GM20431 (cell line): ENCODE results near the gene JADE2.

ENCODE experiments used
- in situ Hi-C: fragments of 300-500 bp; cut with MseI, MboI; formaldehyde crosslinking; loops from one replicate; pipeline ENCODE4 v1.15.0; 2020; ENCODE audit warnings: low sequenced_read_pairs; ENCODE audit not compliant: unreplicated experiment

JADE2 gene

GRCh38 chr5:134579284-134579771 is 53.9 kb downstream of the JADE2 start:
- in situ Hi-C loops: loop anchor here (10.0 to 25.0 kb wide), 2 partner anchors 275 to 392 kb away; partner anchors contain the start of gene SKP1

DNA sequence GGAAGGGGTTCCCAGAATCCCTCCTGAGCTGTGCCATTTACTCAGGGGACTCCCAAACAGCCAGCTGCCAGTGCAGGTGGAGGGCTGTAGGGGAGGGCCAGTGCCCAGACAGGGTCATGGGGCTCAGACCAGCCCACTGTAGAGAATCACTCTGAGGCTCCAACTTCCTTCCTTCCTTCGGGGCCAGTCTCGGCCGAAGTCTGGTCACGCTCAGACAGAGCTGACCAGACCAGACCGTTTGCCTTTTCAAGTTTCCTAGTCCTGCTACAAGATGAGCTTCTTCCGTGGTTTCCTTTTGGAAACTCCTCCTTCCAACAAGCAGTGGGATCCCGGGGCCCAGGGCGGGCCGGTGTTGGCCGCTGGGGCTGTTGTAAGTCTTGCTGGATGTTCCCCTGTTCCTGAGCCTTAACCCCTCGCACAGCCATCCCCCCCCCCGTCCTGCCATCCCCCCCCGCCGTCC is 54.6 kb downstream of the JADE2 start:
- in situ Hi-C loops: loop anchor here (25.0 kb wide), 1 partner anchor 393 kb away; the partner anchor contains the start of gene SKP1

DNA sequence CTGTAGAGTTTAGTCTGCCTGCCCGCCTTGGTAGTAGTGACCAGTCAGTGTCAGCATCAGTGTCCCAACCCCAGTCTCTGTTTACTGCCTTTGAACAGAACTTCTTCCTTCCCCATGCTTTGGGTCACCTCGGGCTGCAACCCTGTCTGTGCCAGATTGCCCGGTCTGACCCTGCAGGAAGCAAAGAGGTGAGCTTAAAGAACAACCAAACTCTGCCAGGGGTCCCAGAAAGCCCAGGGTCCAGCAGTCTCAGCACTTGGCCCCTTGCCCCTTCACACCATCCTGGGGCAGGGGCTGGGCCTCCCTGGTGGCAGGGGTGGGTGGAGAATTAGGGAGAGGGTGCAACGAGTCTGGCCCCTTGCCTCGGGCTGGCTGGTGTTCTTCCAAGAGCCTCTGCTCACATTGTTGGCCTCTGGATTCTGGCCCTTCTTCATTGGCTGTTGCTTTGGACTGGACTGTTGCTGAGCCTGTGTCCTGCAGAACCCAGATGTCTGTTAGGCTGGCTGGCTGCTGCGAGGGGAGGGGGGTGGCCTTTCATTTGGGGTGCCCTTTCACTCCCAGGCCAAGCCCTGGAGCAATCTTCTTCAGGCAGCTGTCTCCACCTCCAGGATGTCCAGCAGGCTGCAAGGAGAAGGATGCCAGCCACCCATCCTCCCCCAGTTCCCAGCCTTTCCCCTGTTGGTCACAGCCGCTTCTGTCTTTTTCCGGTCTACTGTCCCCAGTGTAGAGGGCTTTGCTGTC is 55.9 kb downstream of the JADE2 start:
- in situ Hi-C loops: loop anchor here (25.0 kb wide), 1 partner anchor 394 kb away; the partner anchor contains the start of gene SKP1

DNA sequence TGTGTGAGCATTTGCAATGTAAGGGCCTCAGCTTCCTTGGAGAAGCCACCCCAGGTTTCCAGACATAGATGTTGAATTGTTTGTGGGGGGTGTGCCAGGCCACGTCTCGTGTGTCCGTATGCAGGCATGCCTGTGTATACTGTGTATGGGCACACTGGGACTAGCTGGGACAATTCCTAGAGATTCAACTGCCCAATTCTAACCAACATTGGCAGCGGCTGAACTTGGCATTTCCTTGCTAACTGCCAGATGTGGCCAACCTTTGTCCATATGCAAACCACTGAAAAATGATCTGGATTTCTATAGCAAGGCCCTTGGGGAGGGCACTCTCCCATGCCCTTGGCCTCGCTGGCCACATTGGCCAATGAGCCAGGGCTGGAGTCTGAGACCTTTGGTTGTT is 56.8 kb downstream of the JADE2 start:
- in situ Hi-C loops: loop anchor here (25.0 kb wide), 1 partner anchor 395 kb away; the partner anchor contains the start of gene SKP1

DNA sequence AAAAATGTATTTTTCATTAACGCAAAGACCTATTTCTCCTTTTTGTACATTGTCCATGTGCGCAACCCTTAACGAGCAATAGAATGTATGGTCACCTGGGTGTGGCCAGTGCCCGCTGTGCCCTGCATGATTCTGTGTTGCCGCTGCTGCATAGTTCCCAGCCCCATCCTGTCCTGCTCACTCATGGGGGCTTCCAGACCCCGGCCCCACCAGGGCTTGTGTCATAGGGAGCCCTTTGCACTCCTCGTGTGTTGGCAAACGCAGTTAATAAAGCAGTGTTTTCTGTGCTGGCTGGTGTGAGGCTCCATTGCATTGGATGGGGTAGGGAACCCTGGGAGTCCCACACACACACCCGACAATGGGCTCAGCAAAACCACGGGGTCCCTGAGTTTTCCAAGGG is 57.5 kb downstream of the JADE2 start:
- in situ Hi-C loops: loop anchor here (25.0 kb wide), 1 partner anchor 396 kb away; the partner anchor contains the start of gene SKP1

DNA sequence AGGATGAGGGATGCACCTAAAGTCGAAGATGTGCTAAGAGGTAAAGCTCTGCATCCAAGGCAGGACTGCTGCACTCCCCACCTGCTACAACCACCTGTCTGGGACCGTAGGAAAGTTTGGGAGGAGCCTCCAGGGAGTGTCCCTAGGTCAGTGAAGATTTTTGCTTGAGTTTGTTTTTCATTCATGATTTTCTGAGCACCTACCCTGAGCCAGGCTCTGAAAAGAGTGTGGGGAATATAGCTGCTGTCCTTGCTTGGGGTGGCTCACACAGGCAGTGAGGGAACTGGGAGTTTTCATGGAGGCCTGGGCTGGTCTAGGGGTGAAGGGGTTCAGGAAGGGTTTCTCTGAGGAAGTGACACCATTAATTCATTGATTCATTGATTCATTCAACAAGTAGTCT is 58.3 kb downstream of the JADE2 start:
- in situ Hi-C loops: loop anchor here (25.0 kb wide), 1 partner anchor 396 kb away; the partner anchor contains the start of gene SKP1

DNA sequence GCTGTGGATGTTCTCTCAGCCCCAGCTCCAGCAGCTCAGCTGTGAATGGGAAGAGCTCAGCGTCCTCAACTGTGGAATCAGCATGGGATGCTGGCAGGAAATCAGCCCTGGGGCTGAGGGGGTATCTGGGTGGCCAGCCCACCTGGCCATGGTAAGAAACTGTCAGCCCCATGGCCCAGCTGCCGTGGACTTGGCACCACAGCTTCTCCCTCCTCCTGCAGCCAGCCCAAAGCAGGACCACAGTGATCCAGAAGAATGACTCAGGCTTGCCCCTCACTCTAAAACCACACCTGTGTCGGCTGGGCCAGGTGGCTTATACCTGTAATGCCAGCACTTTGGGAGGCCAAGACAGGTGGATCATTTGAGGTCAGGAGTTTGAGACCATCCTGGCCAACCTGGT is 59.2 kb downstream of the JADE2 start:
- in situ Hi-C loops: loop anchor here (25.0 kb wide), 1 partner anchor 397 kb away; the partner anchor contains the start of gene SKP1

GRCh38 chr5:134585966-134586365 is 60.5 kb downstream of the JADE2 start:
- in situ Hi-C loops: loop anchor here (25.0 kb wide), 1 partner anchor 399 kb away; the partner anchor contains the start of gene SKP1

GRCh38 chr5:134586866-134587524 is 61.5 kb downstream of the JADE2 start:
- in situ Hi-C loops: loop anchor here (25.0 kb wide), 1 partner anchor 400 kb away; the partner anchor contains the start of gene SKP1

DNA sequence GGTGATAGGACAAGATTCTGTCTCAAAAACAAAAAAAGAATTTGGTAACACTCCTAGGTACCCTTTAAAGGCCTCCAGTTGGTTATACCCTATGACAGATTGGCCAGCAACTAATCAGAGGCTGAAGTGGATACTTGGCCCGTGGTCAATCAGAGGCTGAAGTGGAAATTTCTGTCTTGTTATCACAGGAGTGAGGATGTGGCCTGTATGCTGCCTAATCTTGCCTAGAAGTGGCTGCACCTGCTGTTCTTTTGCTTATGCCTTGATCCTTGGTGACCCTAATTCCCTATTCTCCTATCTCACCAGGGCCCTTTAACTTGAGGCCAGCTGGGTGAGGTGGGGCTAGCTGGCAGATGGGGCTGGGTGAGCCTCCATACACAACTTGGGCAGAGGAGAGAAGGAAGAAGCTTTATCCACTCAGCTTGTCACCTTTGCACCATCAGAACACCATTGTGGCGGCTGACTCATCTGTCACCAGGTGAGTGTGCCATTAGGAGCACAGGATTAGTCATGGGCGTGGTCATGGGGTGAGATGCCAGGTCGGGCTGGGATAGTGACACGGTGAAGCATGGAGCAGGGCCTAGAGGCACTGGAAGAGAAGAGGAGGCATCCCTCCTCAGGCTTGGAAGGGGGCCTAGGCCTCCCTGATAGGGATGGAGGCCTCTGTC is 65.7 kb downstream of the JADE2 start:
- in situ Hi-C loops: loop anchor here (25.0 kb wide), 1 partner anchor 404 kb away; the partner anchor contains the start of gene SKP1

DNA sequence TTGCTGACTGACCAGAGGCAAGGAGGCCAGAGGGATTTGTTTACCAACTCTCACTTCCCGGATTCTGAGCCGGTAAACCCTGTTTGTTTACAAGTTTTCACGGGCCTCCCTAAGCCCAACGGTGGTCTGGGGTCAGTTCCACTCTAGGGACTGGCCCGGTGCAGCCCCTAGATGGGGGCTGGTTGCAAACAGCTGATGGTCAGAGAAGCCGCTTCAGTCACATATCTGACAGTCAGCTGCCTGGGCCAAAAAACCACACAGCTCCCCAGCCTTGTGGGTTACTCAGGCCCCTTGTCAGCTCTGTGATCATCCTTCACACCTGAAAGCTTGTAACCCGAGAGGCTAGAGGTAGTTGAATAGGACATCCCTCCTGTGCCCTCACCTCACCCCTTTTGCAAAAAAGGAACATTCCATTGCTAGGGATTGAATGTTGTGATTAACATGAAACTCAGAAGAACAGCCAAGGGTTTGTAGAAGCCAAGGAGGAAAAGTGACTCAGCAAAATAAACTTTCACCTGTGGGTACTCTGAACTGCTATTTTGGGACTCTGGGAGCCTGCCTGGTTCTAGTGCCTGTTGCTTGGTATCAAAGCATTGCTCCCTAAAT is 66.8 kb downstream of the JADE2 start:
- in situ Hi-C loops: loop anchor here (25.0 kb wide), 1 partner anchor 405 kb away; the partner anchor contains the start of gene SKP1

- in situ Hi-C loops: loop anchor here (25.0 kb wide), 1 partner anchor 407 kb away; the partner anchor contains the start of gene SKP1
Measured at GRCh38 chr5:134594336-134594735, 68.9 kb downstream of the JADE2 start.

DNA sequence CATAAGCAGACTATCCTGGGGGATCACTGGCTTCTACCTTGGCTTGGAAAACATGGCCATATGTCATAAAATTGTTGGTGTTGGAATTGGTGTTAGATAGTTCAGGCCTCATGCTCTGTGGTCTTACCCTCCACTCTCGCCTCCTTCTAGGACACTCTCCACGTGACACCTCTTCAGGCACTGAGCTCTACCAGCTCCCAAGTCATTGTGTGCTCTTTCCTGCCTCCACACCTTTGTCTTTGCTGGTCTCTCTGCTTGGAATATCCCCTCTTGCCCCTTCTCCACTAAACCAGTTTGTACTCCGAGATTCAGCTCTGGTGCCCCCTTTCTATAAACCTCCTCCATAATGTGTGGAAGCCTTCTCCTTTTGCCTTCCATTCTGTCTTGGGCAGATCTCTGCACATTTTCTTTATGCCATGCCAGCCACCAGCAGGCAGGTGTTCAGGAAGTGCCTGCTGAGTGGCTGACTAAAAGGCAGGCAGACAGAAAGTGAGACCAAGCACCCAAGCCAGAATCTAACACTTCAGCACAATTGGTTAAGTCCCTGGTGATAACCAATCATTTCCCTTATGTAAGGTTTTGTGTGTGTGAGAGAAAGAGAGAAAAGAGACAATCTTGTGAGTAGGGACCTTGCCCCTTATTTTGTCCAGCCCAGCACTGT is 69.5 kb downstream of the JADE2 start:
- in situ Hi-C loops: loop anchor here (25.0 kb wide), 1 partner anchor 408 kb away; the partner anchor contains the start of gene SKP1

GRCh38 chr5:134595458-134595838 is 70.0 kb downstream of the JADE2 start:
- in situ Hi-C loops: loop anchor here (25.0 kb wide), 1 partner anchor 408 kb away; the partner anchor contains the start of gene SKP1

DNA sequence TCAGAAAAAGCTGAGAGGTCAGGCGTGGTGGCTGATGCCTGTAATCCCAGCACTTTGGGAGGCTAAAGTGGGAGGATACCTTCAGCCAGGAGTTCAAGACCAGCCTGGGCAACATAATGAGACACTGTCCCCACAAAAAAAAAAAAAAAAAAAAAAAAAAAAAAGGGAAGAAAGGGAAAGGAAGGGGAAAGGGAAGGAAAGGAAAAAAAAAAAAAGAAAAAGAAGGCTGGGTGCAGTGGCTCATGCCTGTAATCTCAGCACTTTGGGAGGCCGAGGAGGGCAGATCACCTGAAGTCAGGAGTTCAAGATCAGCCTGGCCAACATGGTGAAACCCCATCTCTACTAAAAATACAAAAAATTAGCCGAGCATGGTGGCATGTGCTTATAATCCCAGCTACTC is 74.3 kb downstream of the JADE2 start:
- in situ Hi-C loops: loop anchor here (25.0 kb wide), 1 partner anchor 413 kb away; the partner anchor contains the start of gene SKP1

- in situ Hi-C loops: no loop called here
Measured at GRCh38 chr5:134600600-134600999, 75.1 kb downstream of the JADE2 start.

DNA sequence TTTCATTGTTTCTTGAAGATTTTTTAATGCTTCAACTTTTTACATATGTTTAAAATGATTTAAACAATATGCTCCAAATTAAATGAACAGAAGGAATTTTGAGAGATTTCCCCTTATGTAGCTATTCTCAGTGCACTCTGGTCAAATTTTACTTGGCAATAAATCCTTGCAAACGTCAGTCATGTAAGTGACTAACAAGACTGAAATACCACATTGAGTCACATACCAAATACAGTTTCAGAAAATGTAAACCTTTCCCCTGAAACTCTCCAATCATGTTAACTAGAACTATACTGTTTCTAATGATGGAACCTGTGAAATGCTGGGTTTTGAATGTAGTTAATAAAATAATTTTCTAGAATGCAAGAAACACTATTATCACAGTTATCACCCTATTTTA is 77.6 kb downstream of the JADE2 start:
- in situ Hi-C loops: no loop called here

DNA sequence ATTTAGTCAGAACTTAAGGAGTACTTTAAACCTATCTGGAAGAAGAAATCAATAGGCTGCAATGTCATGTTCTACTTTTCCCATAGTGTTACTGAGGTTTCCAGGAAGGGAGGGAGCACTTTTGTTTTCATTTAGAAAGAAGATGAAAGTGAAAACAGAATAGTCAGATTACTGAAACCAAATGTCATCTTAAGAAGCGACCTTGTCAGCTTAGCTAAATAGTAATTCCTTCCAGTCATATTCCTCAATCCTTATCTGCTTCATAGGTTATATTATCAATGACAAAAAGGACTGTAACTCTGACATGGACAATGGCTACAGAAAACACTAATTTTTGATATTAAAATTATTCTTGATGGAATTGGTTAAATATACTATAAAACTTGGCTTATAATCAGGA is 79.4 kb downstream of the JADE2 start:
- in situ Hi-C loops: no loop called here

GRCh38 chr5:134606726-134607125 is 81.3 kb downstream of the JADE2 start:
- in situ Hi-C loops: no loop called here
